NCI-H1930 (cell line): ENCODE measurements around the gene WDFY3.

Experiments used
- DNase-seq, 2 experiments: peaks; one replicate each; lab custom pipeline; 2025; lab: John Stamatoyannopoulos, UW

Gene WDFY3

DNA sequence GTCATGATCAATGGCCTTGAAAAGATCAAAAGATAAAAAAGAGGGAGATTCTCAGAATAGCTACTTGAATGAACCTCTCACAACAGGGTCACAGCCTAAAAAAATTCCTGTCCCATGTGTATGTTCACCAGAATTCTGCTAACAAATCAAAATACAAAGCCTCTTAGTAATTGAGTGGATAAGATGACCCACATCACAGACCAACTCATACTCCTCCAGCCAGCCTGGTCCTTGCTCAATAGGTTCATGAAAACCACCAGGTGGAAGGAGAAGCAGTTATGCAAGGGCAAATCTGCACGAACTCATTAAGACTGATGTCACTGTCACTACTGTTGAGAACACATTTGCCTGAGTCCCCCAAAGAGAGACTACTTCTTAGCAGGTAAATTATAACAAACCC lies 21.5 kb downstream of the WDFY3 start:
- no peak for DNase-seq

DNA sequence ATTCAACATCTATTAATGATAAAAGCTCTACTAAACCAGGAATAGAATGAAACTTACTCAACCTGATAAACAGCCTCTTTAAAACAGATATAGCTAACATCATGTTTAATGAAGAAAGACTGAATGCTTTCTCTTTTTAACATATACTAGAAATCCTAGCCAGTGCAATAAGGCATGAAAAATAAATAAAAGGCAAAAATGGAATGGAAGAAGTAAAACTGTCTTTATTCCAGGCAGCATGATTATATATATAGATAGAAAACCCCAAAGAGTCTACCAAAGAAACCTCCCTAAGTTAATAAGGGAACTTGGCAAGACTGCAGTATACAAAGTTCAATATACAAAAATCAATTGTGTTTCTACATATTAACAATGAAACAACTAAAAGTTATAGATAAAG lies 25.5 kb downstream of the WDFY3 start:
- DNase-seq, result no peak

DNA sequence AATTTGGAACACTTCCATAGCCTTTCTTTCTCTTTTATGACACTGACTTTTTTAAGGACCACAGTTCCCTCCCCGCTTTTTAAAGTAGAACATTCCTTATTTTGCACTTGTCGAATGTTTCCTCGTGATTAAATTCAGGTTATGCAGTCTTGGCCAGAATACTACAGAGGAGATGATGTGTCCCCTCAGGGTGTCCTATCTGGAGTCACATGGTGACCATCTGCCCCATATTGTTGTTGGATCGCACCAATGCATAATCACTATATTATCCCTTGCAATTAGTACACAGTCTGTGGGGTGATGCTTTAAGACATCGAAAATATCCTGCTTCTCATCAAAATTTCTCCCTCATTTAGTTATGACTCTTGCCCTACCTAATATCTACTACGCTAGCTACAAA lies 27.4 kb downstream of the WDFY3 start:
- no peak for DNase-seq

DNA sequence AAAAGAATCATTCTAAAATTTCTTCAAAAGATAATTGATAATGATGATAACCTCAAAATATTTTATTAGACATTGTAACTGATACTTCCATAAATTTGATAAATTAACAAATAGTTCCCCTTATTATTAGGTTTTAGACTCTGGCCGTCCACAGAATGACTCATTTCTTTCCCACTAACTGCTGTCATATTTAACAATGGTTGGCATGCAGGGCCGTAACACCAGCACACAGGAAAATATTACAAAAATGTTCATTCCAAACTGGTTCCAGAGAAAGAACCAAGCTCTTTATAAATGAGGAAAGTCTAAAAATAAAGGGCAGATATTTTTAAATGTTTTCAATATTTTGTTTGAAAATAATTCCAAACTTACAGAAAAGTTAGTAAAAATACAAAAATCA lies 28.2 kb downstream of the WDFY3 start:
- no peak for DNase-seq

DNA sequence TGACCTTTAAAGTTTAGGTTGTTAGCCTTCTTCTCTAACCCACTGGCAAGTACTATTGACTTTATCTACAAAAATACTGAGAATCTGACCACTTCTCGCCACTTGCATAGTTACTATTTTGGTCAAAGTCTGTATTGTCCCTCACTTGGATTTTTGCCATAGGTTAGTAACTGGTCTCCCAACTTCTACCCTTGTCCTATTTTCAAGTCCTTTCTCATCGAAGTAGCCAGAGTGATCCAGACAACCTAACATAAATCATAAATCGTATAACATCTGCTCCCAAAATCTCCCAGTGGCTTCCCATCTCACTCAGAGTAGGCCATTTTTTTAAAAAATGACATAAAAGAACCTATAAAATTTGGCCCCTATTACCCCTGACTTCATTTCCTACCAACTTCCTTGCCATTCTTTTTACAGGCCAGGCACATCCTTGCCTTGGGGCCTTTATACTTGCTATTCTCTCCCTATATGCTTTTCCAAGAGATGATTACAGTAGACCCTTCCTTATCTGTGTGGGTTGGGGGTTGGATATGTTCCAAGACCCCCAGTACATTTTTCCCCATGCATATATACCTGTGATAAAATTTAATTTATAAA lies 29.0 kb downstream of the WDFY3 start:
- DNase-seq, result no peak

DNA sequence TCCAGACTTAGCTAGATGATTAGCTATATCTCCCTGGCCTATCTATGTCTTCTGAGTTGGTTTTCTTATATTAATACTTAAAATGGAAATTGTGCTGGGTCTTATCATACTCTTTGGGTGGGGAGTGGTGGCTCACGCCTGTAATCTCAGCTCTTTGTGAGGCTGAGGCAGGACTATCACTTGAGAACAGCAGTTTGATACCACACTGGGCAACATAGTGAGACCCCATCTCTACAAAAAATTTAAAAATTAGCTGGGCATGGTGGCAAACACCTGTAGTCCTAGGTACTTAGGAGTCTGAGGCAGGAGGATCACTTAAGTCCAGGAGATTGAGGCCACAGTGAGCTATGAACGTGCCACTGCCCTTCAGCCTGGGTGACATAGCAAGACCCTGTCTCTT lies 30.4 kb downstream of the WDFY3 start:
- no peak for DNase-seq

DNA sequence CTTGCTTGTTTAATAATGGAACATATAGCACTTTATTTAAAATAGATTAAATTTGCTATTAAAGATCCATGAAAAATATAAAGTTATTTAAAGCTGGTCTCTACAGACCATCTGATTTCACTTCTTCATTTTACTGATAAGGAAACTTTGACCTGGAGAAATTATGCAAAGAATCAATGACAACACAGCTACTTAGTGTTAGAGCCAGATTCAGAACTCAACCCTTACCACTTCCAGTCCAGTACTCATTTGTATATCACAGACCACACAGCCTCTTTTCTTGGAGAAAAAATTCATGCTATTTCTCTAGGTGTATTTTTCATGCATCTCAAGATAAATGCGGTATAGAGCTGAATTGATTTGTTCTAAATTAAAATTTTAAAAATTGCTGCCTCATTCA lies 34.0 kb downstream of the WDFY3 start:
- DNase-seq, result no peak

DNA sequence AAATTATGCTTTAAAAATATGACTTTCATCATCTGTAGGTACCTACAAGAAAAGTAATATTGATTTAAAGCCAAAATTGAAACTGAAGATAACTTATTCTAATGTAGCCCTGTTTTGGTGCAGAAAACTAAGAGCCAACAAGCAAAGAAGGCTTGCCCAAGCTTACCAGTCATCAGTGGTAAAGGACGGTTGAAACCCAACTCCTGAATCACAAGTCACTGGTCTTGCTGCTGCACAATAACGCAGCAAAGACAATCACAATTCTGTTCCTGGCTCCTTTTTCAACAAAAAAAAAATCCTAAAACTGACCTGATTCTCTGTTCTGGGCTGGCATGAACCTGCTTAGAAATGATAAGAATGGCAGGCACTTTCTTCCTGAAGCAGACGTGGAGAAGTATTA lies 34.5 kb downstream of the WDFY3 start:
- no peak for DNase-seq

DNA sequence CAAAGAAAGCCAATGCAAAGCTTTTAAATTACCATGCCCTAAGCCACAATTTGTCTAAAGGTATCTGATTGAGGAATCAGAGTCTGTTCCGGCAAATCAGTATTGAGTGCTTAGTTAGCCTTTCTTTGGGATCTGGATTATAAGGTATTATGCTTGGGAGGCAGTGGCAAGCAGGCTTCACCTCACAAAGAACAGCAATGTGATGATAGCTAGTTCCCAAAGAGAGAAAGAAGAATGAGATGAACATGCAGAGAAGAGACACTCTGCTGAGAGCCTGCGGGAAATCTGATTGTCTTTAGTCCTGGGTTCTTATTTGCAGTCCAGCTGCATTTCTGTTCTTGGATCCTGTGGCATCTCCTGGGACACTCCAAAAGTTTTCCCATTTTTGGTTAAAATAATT lies 35.2 kb downstream of the WDFY3 start:
- no peak for DNase-seq

DNA sequence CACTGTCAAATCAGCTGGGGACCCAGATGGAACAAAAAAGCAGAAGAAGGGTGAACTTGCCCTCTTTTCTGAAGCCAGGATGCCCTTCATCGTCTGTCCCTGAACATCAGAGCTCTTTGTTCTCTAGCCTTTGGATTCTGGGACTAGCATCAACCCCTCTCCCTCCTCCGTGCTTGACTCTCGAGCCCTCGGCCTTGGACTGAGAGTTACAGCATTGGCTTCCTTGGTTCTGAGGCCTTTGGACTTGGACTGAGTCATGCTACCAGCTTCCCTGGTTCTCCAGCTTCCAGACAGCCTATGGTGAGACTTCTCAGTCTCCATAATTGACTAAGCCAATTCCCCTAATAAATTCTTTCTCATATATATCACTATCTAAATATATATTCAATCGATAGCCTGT lies 38.4 kb downstream of the WDFY3 start:
- DNase-seq, result no peak

DNA sequence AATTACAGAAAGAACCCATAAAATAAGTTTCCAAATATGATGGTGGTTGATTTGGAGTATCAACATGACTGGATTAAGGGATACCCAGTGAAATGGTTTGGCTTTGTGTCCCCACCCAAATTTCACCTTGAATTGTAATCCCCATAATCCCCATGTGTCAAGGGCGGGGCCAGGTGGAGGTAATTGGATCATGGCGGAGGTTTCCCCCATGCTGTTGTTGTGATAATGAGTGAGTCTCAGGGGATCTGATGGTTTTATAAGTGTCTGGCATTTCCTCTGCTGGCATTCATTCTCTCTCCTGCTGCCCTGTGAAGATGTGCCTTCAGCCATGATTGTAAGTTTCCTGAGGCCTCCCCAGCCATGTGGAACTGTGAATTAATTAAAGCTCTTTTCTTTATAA lies 39.1 kb downstream of the WDFY3 start:
- DNase-seq, result no peak

DNA sequence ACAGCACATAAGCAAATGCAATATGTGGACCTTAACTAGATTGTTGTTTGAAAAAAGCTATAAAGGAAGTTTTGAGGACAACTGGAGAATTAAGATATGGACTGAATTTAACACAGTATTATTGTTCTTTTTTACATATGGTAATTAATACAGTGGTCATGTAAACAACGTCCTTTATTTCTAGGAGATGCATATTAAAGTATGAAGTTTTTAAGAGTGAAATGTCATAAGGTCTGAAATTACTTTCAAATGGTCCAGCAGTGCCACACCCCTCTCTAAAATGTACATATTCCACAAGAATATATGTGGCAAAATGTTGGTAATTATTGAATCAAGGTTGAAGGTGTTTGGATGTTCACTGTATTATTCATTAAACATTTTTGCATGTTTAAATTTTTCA lies 40.9 kb downstream of the WDFY3 start:
- no peak for DNase-seq

DNA sequence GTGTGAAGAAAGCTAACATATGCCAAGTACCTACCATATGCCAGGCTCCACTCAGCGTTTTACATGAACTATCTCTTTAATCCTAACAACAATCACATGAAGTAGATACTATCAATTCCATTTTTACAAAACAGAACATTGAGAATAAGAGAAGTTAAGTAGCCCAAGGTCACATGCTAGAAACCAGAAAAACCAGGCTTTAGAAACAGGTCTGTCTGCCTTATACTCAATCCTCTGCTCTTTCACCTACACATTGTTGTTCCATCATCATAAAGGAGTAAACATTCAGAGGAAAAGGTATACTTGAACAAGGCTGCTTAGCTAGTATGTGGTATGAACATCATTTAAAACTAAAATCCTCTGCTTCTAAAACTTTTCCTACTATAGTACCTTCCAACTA lies 42.1 kb downstream of the WDFY3 start:
- DNase-seq, result no peak

DNA sequence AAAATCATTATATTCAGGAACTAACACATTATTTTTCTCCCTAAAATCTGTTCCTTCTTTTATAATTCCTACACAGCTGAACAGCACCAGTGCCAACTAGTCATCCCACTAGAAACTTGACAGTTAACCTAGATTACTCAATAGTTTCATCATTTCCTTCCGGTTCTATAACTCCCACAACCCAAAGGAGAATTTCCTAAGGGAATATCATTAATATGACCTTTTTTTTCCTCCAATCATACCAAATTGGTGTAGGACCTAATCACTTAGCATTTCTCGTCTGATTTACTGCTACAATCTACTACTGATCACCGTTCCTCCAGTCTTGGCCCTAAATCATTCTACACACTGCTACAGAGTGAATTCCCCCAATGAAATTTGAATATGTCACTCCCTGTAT lies 45.9 kb downstream of the WDFY3 start:
- DNase-seq, result no peak

DNA sequence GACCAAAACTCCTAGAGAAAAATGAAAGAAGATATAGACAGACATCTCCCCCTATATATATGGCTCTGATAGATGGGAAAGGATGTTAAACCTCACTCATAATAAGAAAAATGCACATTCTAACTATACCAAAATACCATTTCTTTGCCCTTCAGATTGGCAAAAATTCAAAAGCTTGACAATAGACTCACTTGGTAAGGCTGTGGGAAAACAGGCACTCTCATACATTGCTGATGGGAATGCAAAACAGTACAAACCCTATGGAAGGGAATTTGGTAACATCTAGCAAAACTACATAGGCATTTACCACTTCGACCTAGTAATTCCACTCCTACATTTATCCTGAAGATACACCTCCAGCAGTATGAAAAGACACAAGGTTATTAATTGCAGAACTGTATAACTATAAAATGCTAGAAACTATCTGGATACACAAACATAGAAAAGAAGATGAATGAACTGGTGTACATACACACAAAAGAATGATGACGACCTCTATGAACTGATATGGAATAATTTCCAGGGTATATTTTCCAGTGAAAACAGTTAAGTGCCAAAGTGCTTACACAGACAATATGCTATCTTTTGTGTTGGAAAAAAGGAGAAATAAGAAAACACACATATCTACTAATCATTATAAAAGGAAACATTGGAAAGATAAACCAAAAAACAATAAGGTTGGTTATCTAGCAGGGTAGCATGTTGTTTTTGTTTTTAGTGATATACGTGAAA lies 48.5 kb downstream of the WDFY3 start:
- DNase-seq, result no peak

DNA sequence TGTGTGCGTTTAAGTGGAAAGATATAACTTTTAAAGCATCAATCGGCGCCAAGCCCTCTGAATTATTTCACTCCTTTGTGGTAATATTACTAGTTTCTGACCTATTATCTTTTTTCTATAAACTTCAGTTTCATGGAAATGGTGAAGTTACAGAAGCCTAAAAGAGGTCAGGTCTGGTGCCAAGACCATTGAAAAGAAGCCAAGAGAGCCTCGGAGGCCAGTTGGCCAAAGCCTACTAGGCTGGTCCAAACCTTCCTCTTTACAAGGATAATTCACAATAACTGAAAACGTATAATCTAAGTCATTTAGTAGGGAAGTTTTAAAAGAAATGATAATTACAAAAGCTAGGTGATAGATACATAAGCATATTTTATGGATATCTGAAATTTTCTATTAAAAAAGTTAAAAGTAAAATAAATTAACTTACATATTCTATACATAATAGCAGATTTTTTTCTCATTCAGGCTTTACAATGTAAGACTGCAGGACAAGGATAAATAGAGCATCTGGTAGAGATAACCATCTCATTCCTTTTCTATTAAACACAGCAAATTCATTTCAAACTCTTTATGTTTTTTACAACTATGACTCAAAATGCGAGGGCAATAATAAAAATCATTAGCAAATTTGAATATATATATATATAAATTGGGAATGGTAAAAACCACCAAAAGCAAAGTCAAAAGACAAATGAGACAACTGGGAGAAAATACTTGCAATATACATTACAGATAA lies 49.2 kb downstream of the WDFY3 start:
- no peak for DNase-seq

DNA sequence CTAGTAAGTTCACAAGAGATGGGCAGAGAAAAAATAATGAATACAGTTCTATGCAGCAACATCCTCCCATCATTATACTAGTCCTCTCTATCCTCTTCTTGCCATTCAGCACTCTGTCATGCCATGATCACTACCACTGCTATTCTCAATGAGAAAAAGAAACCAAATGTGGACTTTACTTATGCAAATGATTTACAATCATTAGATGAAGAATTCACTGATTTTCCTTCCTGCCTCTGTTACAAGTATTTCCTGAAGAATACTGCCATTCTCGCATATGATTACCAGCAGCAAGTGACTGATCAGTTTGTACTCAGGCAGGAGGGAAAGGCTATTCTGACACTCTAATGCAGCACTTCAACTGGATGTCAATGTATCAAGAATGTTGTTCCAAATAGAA lies 50.3 kb downstream of the WDFY3 start:
- DNase-seq, result no peak

DNA sequence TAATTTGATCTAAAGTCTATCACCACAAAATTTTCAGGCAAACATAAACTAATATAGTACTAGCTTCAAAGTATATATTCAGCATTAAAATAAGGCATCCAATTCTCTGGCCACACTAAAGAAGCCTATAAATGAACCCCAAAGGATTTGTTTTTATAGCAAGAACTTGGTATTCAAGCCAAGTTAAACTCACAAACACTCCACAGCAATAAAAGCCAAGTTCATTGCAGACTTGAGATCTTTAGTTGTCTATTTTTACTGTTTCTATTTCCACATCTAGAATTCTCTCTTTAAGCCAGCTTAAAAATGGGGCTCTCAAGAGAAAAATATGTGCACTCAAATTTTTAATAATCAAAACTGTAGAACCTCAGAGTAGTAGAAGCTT lies 51.1 kb downstream of the WDFY3 start:
- no peak for DNase-seq

DNA sequence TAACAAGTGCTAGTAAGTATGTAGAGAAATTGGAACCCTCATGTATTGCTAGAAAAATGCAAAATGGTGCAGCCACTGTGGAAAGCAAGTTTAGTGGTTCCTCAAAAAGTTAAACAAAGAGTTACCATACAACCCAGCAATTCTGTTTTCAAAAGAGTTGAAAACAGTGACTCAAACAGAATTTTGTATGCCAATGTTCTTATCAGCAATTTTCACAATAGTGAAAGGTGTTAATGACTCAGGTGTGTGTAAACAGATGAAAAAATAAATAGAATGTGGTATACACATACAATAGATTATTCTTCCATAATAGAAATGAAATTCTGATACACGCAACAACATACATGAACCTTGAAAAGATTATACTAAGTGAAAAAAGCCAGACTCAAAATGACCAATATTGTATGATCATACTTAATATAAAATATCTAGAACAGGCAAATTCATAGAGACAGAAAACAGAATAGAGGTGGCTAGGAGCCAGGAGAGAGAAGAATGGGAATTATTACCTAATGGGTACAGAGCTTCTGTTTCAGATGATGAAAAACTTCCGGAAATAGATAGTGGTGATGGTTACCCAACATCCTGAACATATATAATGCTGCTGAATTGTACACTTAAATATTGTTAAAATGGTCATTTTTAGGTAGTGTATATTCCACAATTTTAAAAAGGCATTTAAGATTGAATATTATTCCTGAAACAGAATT lies 51.6 kb downstream of the WDFY3 start:
- DNase-seq, result no peak

DNA sequence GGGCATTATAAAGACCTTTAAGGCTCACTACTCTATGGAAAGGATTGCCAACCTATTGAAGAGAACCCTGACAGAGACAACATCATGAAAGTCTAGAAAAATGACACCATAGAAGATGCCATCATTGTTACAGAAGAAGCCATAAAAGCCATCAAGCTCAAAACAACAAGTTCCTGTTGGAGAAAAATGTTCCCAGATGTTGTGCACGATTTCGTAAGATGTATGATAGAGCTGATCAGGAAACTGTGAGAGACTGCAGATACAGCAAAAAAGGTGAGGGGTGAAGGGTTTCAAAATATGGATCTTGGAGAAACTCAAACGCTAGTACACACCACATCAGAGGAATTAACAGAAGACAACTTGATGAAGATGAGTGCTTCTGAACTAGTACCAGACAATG lies 53.3 kb downstream of the WDFY3 start:
- DNase-seq, result no peak

DNA sequence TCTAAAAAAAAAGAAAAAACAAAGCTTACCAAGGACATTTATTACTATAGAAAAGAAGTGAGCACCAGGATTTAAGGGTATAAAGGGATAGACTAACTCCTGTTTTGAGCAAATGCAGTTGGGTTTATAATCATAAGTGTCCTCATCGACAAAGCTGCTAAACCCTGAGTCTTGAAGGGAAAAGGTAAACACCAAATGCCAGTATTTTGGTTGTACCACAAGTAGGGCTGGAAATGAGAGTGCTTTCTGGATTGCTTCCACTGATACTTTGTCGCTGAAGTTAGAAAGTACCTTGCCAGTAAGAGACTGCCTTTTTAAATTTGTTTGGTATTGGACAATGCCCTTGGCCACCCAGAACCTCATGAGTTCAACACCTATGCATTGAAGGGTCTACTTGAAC lies 53.7 kb downstream of the WDFY3 start:
- DNase-seq, result no peak

DNA sequence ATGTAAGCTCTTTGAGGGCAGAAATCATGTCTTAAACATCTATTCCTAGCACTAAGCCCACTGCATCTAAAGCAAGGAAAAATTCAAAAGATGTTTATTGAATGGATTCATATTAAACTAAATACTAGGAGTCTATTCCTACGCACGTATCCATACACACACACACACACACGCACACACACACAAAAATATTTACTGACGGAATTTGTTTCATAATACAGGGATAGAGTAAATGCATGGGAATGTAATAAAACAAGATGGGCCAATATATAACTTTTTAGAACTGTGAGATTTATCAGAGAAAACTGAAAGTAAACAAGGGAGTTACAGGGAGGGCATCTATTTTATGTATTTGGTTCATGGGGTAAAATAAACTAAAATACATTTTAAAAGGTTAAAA lies 57.6 kb downstream of the WDFY3 start:
- DNase-seq, result no peak

DNA sequence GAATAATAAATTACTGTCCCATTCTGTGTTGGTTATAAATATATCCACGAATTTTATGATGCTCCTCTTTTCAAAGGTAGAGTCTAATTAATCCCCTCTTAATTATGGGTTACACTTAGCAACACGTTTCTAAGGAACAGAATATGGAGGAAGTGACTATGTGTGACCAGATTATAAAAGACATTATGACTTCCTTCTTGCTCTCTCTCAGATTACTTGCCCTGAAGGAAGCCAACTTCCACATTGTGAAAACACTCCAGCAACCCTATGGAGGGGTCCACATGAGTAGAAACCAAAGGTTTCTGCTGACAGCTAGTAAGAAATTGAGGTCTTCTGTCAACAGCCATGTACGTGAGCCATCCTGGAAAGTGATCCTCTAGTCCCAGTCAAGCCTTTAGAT lies 59.3 kb downstream of the WDFY3 start:
- DNase-seq, result no peak
